Skeletal muscle tissue (tissue), 4 donors: ENCODE results near the gene CUBN. TPM values are rescaled to one million over a fixed set of nuclear protein-coding genes. Genes with fewer than 3 reads are reported as not detected.

ENCODE experiments used
- H3K27ac ChIP-seq: one replicate; pipeline ENCODE4 v1.7.0; 2013; ENCODE audit warnings: mild to moderate bottlenecking, low read depth, low read length, inconsistent platforms
- H3K27me3 ChIP-seq, 3 donors: one replicate each; pipeline ENCODE4 v1.7.0; 2013; ENCODE audit warnings: low read length in 3 of 3; ENCODE audit not compliant: control insufficient read depth in 3 of 3, insufficient read depth in 3 of 3
- H3K36me3 ChIP-seq, 3 donors: one replicate each; pipeline ENCODE4 v1.7.0; 2013; ENCODE audit warnings: low read length in 3 of 3; ENCODE audit not compliant: control insufficient read depth in 3 of 3, insufficient read depth in 3 of 3
- H3K4me1 ChIP-seq, 3 donors: one replicate each; pipeline ENCODE4 v1.7.0; 2013; ENCODE audit warnings: low read length in 3 of 3, mild to moderate bottlenecking in 3 of 3; ENCODE audit not compliant: control insufficient read depth in 3 of 3, insufficient read depth in 3 of 3
- H3K4me3 ChIP-seq, 3 donors: one replicate each; pipeline ENCODE4 v1.7.0; 2013; ENCODE audit warnings: low read length in 3 of 3
- H3K9ac ChIP-seq, 3 donors: one replicate each; pipeline ENCODE4 v1.7.0; 2013; ENCODE audit warnings: low read length in 3 of 3, mild to moderate bottlenecking in 3 of 3, moderate library complexity in 2 of 3, low read depth in 1 of 3
- H3K9me3 ChIP-seq, 3 donors: one replicate each; pipeline ENCODE4 v1.7.0; 2013; ENCODE audit warnings: low read length in 3 of 3; ENCODE audit not compliant: control insufficient read depth in 3 of 3
- total RNA-seq: library from RNA; depleted of rRNA; stranded (reverse); fragments of >200 nt; gene quantifications from one replicate; pipeline ENCODE4 v1.2.3, GENCODE V29; 2014
- donor health status: Osteomylitis.

The CUBN gene
- total RNA-seq, 1 donor from 2014 or later, result 4.2 TPM

GRCh38 chr10:16987976-16988610, 141.5 kb downstream of the CUBN start:
- Histone ChIP-seq H3K9me3 (no peaks in the 10 kb centered on the region), H3K4me3 (no peak overlapping the region), H3K27me3 (no peaks in the 10 kb centered on the region), H3K4me1 (peaks cover 0 to 9% (median 3%) of the 10 kb centered on the region in 3 donors), H3K9ac (no peak overlapping the region), H3K36me3 (no peaks in the 10 kb centered on the region), H3K27ac (peak overlapping the region; percentile 67)

GRCh38 chr10:16987206-16987621, 142.4 kb downstream of the CUBN start:
- Histone ChIP-seq H3K9ac (no peak overlapping the region), H3K27me3 (no peaks in the 10 kb centered on the region), H3K4me1 (peaks cover 0 to 9% (median 3%) of the 10 kb centered on the region in 3 donors), H3K36me3 (no peaks in the 10 kb centered on the region), H3K9me3 (no peaks in the 10 kb centered on the region), H3K4me3 (no peak overlapping the region), H3K27ac (peak overlapping the region; percentile 67)

- Histone ChIP-seq H3K9ac (no peak overlapping the region), H3K4me1 (peaks cover 0 to 9% (median 3%) of the 10 kb centered on the region in 3 donors), H3K27ac (peak overlapping the region; percentile 67), H3K9me3 (no peaks in the 10 kb centered on the region), H3K27me3 (no peaks in the 10 kb centered on the region), H3K4me3 (no peak overlapping the region), H3K36me3 (no peaks in the 10 kb centered on the region)
Measured at GRCh38 chr10:16986406-16987205, 143.0 kb downstream of the CUBN start.

GRCh38 chr10:16986082-16986405, 143.6 kb downstream of the CUBN start:
- H3K27me3 ChIP-seq, result no peaks in the 10 kb centered on the region
- H3K4me1 ChIP-seq, result peaks cover 0 to 9% (median 3%) of the 10 kb centered on the region in 3 donors
- H3K36me3 ChIP-seq, result no peaks in the 10 kb centered on the region
- H3K4me3 ChIP-seq, result no peak overlapping the region
- H3K9ac ChIP-seq, result no peak overlapping the region
- H3K27ac ChIP-seq, result peak overlapping the region; percentile 67
- no peaks in the 10 kb centered on the region for H3K9me3 ChIP-seq

- Histone ChIP-seq H3K27me3 (no peaks in the 10 kb centered on the region), H3K4me1 (peaks cover 0 to 9% (median 3%) of the 10 kb centered on the region in 3 donors), H3K36me3 (no peaks in the 10 kb centered on the region), H3K9ac (no peak overlapping the region), H3K9me3 (no peaks in the 10 kb centered on the region), H3K27ac (no peak overlapping the region), H3K4me3 (no peak overlapping the region)
Measured at GRCh38 chr10:16984242-16984641, 145.4 kb downstream of the CUBN start.

- no peaks in the 10 kb centered on the region for H3K9me3 ChIP-seq
- no peak overlapping the region for H3K27ac ChIP-seq
- no peak overlapping the region for H3K9ac ChIP-seq
- H3K4me1 ChIP-seq, result no peaks in the 10 kb centered on the region
- H3K36me3 ChIP-seq, result no peaks in the 10 kb centered on the region
- H3K4me3 ChIP-seq, result no peak overlapping the region
- no peaks in the 10 kb centered on the region for H3K27me3 ChIP-seq
Measured at GRCh38 chr10:16976803-16977202, 152.8 kb downstream of the CUBN start.

GRCh38 chr10:16975188-16975587, 154.4 kb downstream of the CUBN start:
- no peak overlapping the region for H3K9ac ChIP-seq
- H3K9me3 ChIP-seq, result no peaks in the 10 kb centered on the region
- no peak overlapping the region for H3K27ac ChIP-seq
- no peaks in the 10 kb centered on the region for H3K36me3 ChIP-seq
- H3K4me1 ChIP-seq, result no peaks in the 10 kb centered on the region
- H3K27me3 ChIP-seq, result no peaks in the 10 kb centered on the region
- no peak overlapping the region for H3K4me3 ChIP-seq

GRCh38 chr10:16968416-16969041, 161.1 kb downstream of the CUBN start:
- Histone ChIP-seq H3K27ac (peak overlapping the region; percentile 69), H3K36me3 (no peaks in the 10 kb centered on the region), H3K27me3 (no peaks in the 10 kb centered on the region), H3K4me3 (peak overlapping the region in 1 of 3 donors; percentile 7), H3K9me3 (no peaks in the 10 kb centered on the region), H3K4me1 (peaks cover 12 to 24% (median 15%) of the 10 kb centered on the region in 3 donors), H3K9ac (no peak overlapping the region)

GRCh38 chr10:16967866-16968415, 161.7 kb downstream of the CUBN start:
- H3K27me3 ChIP-seq, result no peaks in the 10 kb centered on the region
- peak overlapping the region; percentile 69 for H3K27ac ChIP-seq
- no peaks in the 10 kb centered on the region for H3K9me3 ChIP-seq
- H3K4me1 ChIP-seq, result peaks cover 12 to 24% (median 15%) of the 10 kb centered on the region in 3 donors
- no peak overlapping the region for H3K9ac ChIP-seq
- H3K36me3 ChIP-seq, result no peaks in the 10 kb centered on the region
- H3K4me3 ChIP-seq, result peak overlapping the region in 1 of 3 donors; percentile 18
